ENCODE results near the gene ZC3H11A.

DNA sequence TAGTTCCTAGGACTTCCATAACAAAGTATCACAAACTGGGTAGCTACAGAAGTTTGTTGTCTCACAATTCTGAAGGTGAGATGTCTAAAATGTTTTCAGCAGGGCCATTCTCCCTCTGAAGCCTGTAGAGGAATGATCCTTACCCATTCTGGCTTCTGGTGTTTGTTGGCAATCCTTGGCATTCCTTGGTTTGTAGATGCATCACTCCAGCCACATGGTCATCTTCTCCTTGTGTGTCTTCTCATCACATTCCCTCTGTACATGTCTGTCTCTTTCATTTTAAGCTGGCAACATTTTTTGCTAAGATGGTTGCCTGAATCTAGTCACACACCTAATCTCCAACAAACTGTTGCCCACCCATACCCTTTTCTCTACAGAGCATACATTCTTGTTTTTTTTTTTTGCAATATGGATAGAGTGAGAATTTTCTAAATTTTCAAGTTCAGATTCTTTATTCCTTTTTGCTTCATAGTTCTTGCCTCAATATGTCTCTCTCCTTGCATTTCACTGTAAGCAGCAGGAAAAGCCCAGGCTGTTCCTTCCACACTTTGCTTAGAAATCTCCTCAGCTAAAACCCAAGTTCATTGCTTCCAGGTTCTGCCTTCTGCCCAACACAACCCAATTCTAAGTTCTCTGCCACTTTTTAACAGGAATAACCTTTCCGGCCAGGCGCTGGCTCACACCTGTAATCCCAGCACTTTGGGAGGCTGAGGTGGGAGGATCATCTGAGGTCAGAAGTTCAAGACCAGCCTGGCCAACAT lies 18.3 kb downstream of the ZC3H11A start:
- TF ChIP-seq CTCF (IDR thresholded peaks at IDR 0.05) (no peak), EZH2 (IDR thresholded peaks at IDR 0.05) (no peak)

Data from neural progenitor cell (in vitro differentiated cells).